Small intestine (tissue), 7 donors: ENCODE data around the gene ARL2BP. TPM values are rescaled to one million over a fixed set of nuclear protein-coding genes. Genes with fewer than 3 reads are reported as not detected.
A peak's percentile ranks its signal among the peaks of the same experiment; 100 is the strongest.

ENCODE experiments used
- DNase-seq, 2 donors: peaks; one replicate each; pipeline versions ENCODE4 v3.0.0 to v3.0.0-alpha.2; 2013
- FAIRE-seq: peaks from 2 replicates; lab custom pipeline; 2012; peaks lifted over from hg19 to GRCh38; lab: Jason Lieb, UNC
- H3K27ac ChIP-seq, 3 donors: one replicate each; pipeline ENCODE4 v1.5.1; 2013; ENCODE audit warnings: low read length in 2 of 3, mild to moderate bottlenecking in 2 of 3, control low read depth in 1 of 3, inconsistent platforms in 1 of 3, low read depth in 1 of 3, moderate library complexity in 1 of 3
- H3K27me3 ChIP-seq, 3 donors: one replicate each; pipeline ENCODE4 v1.6.1; 2013; ENCODE audit warnings: low read length in 3 of 3, inconsistent platforms in 1 of 3; ENCODE audit not compliant: control insufficient read depth in 3 of 3, insufficient read depth in 3 of 3
- H3K36me3 ChIP-seq, 3 donors: one replicate each; pipeline ENCODE4 v1.6.1; 2013; ENCODE audit warnings: low read length in 3 of 3, inconsistent platforms in 1 of 3, low read depth in 1 of 3, mild to moderate bottlenecking in 1 of 3, moderate library complexity in 1 of 3; ENCODE audit not compliant: control insufficient read depth in 3 of 3, insufficient read depth in 2 of 3
- H3K4me1 ChIP-seq, 3 donors: one replicate each; pipeline ENCODE4 v1.6.1; 2013; ENCODE audit warnings: low read length in 2 of 3, inconsistent platforms in 1 of 3, low read depth in 1 of 3, mild to moderate bottlenecking in 1 of 3, moderate library complexity in 1 of 3; ENCODE audit not compliant: control insufficient read depth in 3 of 3, insufficient read depth in 2 of 3
- H3K4me3 ChIP-seq, 3 donors: one replicate each; pipeline ENCODE4 v1.5.1; 2013; ENCODE audit warnings: low read length in 3 of 3, control low read depth in 1 of 3, inconsistent platforms in 1 of 3, low read depth in 1 of 3, mild to moderate bottlenecking in 1 of 3, moderate library complexity in 1 of 3
- H3K9me3 ChIP-seq, 2 donors: one replicate each; pipeline ENCODE4 v1.6.1; 2013; ENCODE audit warnings: low read depth in 1 of 2, low read length in 1 of 2; ENCODE audit not compliant: control insufficient read depth in 2 of 2, insufficient read depth in 1 of 2
- WGBS, 3 donors: extraction: QIAGEN DNeasy Blood & Tissue Kit; methylation state at CpG; one replicate each; pipeline ENCODE4 v1.1.7; 2013; 5-methylcytosine and 5-hydroxymethylcytosine counted together
- polyA plus RNA-seq, 4 donors: library from polyadenylated mRNA; stranded (reverse) in 3 of 4; unstranded in 1 of 4; fragments of 200-250 nt in 3 of 4; fragments of 120-200 nt in 1 of 4; gene quantifications; one replicate each; pipeline versions ENCODE4 v1.2.1 to v1.2.3, GENCODE V29; 2013
- donor health status: healthy with polysubstance abuse.
- donor health status: control.
- donor health status: control.
- donor health status: Bipolar disorder and iron deficiency.
- donor health status: healthy.

ARL2BP gene
- polyA plus RNA-seq, 4 donors: 18.8 to 40.9 (median 27.6) TPM

DNA sequence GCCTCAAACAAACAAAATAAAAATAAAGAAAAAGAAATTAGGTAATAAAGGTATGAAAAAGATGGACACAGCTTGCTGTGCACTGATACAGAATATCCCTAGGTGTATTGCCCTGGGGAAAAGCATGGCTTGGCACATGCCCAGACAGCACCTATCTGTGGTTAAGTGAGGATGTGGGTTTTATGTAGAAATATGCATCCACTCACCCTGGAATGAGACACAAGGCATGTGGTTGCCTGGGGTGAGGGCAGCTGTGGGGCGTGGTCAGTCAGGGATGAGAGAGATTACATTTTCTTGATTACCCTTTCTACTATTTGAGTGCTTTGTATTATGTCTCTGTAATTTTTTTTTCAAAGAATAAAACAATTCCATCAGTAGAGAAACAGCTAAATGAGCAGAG lies 32.5 kb downstream of the ARL2BP start:
- Histone ChIP-seq H3K27ac (no peak overlapping the region), H3K4me1 (peaks cover 0 to 25% (median 7%) of the 10 kb centered on the region in 3 donors), H3K36me3 (peaks cover 0 to 35% (median 3%) of the 10 kb centered on the region in 3 donors), H3K4me3 (no peak overlapping the region), H3K27me3 (no peaks in the 10 kb centered on the region), H3K9me3 (no peaks in the 10 kb centered on the region)
- FAIRE-seq (no peak), DNase-seq (no peak)
- WGBS, 3 donors: 47 to 59% (median 47%) methylated on average over 1 of the region's 1 CpG

- DNase-seq (no peak), FAIRE-seq (no peak)
- Histone ChIP-seq H3K27me3 (no peaks in the 10 kb centered on the region), H3K4me1 (peaks cover 0 to 20% (median 7%) of the 10 kb centered on the region in 3 donors), H3K27ac (no peak overlapping the region), H3K36me3 (peaks cover 0 to 34% (median 3%) of the 10 kb centered on the region in 3 donors), H3K9me3 (no peaks in the 10 kb centered on the region), H3K4me3 (no peak overlapping the region)
- WGBS, 3 donors: 77 to 91% (median 86%) methylated on average over 3 to 4 of the region's 4 CpGs
Measured at GRCh38 chr16:57278494-57278893, 33.4 kb downstream of the ARL2BP start.

DNA sequence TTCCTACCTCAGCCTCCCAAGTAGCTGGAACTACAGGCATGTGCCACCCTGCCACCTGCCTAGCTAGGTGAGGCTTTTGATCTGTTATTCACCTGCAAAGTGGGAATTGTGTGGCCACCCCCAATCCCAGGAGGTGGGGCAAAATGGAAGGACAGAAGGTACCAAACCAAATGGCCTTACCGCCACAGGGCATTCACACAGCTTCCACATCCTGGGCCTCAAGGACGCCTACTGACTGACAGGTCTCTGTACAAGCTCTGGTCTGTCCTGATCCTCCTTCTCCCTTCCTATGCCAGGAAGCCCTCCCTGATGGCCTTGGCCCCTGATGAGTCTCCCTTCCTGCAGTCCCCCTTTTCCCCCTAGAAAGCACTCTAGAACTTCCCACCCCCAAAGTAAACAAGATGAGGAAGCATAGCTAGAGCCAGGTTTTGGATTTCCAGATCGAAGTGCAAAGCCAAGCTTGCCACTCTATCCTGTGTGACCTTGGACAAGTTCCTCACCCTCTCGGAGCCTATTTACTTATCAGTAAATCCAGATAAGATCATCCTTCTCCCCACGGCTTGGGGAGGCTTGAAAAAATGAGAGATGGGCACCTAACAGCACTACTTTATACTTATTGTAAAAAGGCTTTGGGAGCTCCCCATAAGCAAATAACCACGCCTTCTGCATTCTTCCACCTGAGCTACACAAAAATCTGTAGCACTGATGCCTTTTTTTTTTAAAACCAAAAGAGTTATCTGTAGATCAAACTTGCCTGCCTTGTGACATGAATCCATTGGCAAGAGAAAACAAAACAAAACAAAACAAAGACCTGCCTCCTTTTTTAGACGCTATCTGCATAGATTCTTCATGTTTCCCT lies 35.0 kb downstream of the ARL2BP start:
- H3K9me3 ChIP-seq: no peaks in the 10 kb centered on the region
- no peak for FAIRE-seq
- H3K4me1 ChIP-seq: peaks cover 0 to 16% (median 7%) of the 10 kb centered on the region in 3 donors
- DNase-seq: peak in 1 of 2 donors; percentile 81
- H3K4me3 ChIP-seq: no peak overlapping the region
- peak overlapping the region in 2 of 3 donors; percentile 17 to 67 for H3K27ac ChIP-seq
- H3K36me3 ChIP-seq: peaks cover 0 to 31% (median 3%) of the 10 kb centered on the region in 3 donors
- H3K27me3 ChIP-seq: peaks cover 0 to 3% (median 0%) of the 10 kb centered on the region in 3 donors
- WGBS, 3 donors: 35 to 59% (median 49%) methylated on average over 7 of the region's 7 CpGs

DNA sequence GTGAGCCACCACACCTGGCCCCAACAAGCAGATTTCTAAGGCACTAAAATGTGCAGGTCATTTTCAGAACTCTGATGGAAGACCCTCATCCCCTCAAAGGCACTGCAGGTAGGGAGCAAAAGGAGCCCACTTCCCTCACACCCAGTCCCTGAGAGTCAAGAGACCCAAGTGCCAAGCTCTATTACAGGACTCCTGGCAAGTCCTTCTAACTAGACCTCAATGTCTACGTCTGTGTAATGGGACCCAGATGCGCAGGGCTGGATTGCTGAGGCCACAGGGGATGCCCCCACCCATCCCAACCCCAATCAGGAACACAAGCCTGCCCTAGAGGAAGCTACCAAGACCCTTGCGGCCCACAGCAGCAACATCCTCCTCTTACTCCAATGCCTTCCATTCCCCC lies 36.7 kb downstream of the ARL2BP start:
- no peaks in the 10 kb centered on the region for H3K9me3 ChIP-seq
- DNase-seq (no peak), FAIRE-seq (no peak)
- H3K27me3 ChIP-seq: peaks cover 0 to 3% (median 0%) of the 10 kb centered on the region in 3 donors
- 90 to 96% (median 91%) methylated on average over 3 of the region's 3 CpGs for WGBS, 3 donors
- H3K36me3 ChIP-seq: peaks cover 0 to 22% (median 0%) of the 10 kb centered on the region in 3 donors
- H3K27ac ChIP-seq: peak overlapping the region in 1 of 3 donors; percentile 6
- no peak overlapping the region for H3K4me3 ChIP-seq
- H3K4me1 ChIP-seq: peaks cover 0 to 14% (median 5%) of the 10 kb centered on the region in 3 donors

DNA sequence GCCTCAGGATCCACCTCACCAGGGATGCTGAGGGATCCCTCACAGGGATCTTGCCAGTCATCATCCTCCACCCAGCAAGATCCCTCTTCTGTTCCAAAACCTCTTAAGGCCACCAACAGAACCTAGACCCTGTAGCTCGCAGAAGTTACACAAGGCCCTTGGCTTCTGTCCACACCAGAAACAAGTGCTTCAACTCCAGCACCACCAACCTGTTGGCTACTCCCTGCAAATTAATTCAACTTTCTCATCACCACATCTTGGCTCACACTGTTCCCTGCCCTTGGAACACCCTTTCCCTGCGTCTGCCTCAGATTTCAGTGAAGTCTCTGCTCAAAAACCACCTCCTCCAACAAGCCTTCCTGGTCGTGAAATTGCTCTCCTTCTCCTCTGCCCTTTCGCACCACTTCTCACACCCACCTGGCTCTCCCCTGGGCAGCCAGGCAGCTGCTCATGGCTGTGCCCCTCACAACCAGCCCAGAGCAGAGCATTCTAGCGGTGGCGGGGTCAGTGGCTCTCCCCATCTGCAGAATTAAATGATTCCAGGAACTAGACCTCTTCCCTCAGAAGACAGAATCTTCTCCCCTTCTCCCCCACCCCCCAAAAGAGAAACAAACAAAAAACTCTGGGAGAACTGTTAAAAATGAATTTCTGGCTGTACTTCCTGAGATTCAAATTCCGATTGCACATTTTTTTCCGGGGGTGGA lies 37.6 kb downstream of the ARL2BP start:
- 50 to 71% (median 69%) methylated on average over 8 of the region's 8 CpGs for WGBS, 3 donors

GRCh38 chr16:57283214-57283958 lies 38.3 kb downstream of the ARL2BP start:
- peak; percentile 86 to 93 for DNase-seq
- Histone ChIP-seq H3K27ac (peak overlapping the region; percentile 77 to 86 (median 79)), H3K27me3 (peaks cover 0 to 3% (median 0%) of the 10 kb centered on the region in 3 donors), H3K36me3 (peaks cover 0 to 20% (median 0%) of the 10 kb centered on the region in 3 donors), H3K4me3 (peak overlapping the region in 2 of 3 donors; percentile 76 to 82), H3K4me1 (peaks cover 0 to 12% (median 5%) of the 10 kb centered on the region in 3 donors), H3K9me3 (no peaks in the 10 kb centered on the region)
- 27 to 49% (median 41%) methylated on average over 24 of the region's 24 CpGs for WGBS, 3 donors
- no peak for FAIRE-seq

More for the DNA sequence above, 37.6 kb downstream of the ARL2BP start:
- Histone ChIP-seq H3K9me3 (no peaks in the 10 kb centered on the region), H3K4me1 (peaks cover 0 to 12% (median 5%) of the 10 kb centered on the region in 3 donors), H3K4me3 (peak overlapping the region in 2 of 3 donors; percentile 76 to 82), H3K36me3 (peaks cover 0 to 22% (median 0%) of the 10 kb centered on the region in 3 donors), H3K27me3 (peaks cover 0 to 3% (median 0%) of the 10 kb centered on the region in 3 donors), H3K27ac (peak overlapping the region in 2 of 3 donors; percentile 77 to 86)
- no peak for DNase-seq
- no peak for FAIRE-seq

GRCh38 chr16:57283959-57284208 lies 38.8 kb downstream of the ARL2BP start:
- 1 to 14% (median 4%) methylated on average over 13 to 14 of the region's 14 CpGs for WGBS, 3 donors
- Histone ChIP-seq H3K36me3 (peaks cover 0 to 20% (median 0%) of the 10 kb centered on the region in 3 donors), H3K4me1 (peaks cover 0 to 12% (median 5%) of the 10 kb centered on the region in 3 donors), H3K27me3 (peaks cover 0 to 3% (median 0%) of the 10 kb centered on the region in 3 donors), H3K9me3 (no peaks in the 10 kb centered on the region), H3K27ac (peak overlapping the region; percentile 79 to 86 (median 84)), H3K4me3 (peak overlapping the region in 2 of 3 donors; percentile 76 to 82)
- FAIRE-seq (no peak), DNase-seq (no peak)
